ENCODE data around the gene TRPT1. TPM values are rescaled to one million over a fixed set of nuclear protein-coding genes. Genes with fewer than 3 reads are reported as not detected.

The TRPT1 gene
- total RNA-seq, 1 donor from 2014 or later = 34.2 TPM

DNA sequence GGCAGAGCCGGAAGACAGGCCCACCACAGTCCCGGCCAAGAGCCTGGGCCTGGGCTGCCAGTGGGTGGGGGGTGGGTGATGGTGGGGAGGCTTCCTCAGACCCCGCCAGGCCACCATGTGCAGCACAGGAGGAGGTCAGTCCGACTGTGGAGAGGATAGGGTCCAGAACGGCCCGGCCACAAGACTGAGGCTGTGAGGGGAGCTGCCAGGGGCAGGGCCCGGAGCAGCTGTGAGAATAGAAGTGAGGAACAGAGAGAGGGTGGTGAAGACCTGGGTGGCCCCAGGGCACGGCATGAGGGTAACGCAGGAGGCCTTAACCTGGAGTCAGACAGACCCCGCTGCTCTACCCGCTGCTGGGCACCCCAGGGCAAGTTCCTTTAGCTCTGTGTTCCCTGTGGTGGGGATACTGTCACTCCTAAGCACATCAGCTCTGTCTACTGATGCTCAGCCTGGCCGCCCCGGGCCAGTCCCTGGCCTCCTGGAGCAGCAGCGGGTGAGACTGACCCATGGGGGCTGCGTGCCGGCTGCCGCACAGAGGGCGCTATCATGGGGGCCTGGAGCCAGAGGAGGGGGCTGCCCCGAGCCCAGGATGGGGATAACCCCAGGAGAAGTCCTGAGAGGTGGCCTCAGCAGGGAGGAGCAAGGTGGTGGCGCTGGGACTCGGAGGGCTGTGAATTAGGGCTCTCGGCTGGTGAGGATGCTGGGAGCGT lies 17.7 kb downstream of the TRPT1 start:
- DNase-seq (ENCODE audit: extremely low spot score, unreplicated experiment) = no peak
- TF ChIP-seq, protein P1, sequence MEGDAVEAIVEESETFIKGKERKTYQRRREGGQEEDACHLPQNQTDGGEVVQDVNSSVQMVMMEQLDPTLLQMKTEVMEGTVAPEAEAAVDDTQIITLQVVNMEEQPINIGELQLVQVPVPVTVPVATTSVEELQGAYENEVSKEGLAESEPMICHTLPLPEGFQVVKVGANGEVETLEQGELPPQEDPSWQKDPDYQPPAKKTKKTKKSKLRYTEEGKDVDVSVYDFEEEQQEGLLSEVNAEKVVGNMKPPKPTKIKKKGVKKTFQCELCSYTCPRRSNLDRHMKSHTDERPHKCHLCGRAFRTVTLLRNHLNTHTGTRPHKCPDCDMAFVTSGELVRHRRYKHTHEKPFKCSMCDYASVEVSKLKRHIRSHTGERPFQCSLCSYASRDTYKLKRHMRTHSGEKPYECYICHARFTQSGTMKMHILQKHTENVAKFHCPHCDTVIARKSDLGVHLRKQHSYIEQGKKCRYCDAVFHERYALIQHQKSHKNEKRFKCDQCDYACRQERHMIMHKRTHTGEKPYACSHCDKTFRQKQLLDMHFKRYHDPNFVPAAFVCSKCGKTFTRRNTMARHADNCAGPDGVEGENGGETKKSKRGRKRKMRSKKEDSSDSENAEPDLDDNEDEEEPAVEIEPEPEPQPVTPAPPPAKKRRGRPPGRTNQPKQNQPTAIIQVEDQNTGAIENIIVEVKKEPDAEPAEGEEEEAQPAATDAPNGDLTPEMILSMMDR (conservative IDR thresholded peaks at IDR 0.05) = no peak
- Mint-ChIP-seq H3K9me3 (no peaks in the 10 kb centered on the region), H3K4me1 (ENCODE audit: unreplicated experiment) (peaks cover 10% of the 10 kb centered on the region), H3K36me3 (peaks cover 14% of the 10 kb centered on the region), H3K4me3 (no peak overlapping the region), H3K27ac (no peak overlapping the region), H3K27me3 (no peaks in the 10 kb centered on the region)

- TF ChIP-seq, protein P1 (conservative IDR thresholded peaks at IDR 0.05) = no peak
- Mint-ChIP-seq H3K27me3 (no peaks in the 10 kb centered on the region), H3K4me1 (ENCODE audit: unreplicated experiment) (peaks cover 10% of the 10 kb centered on the region), H3K9me3 (no peaks in the 10 kb centered on the region), H3K4me3 (no peak overlapping the region), H3K36me3 (peaks cover 17% of the 10 kb centered on the region), H3K27ac (no peak overlapping the region)
- DNase-seq (ENCODE audit: extremely low spot score, unreplicated experiment) = no peak
These were observed 18.5 kb downstream of the TRPT1 start for GRCh38 chr11:64207256-64208085.

DNA sequence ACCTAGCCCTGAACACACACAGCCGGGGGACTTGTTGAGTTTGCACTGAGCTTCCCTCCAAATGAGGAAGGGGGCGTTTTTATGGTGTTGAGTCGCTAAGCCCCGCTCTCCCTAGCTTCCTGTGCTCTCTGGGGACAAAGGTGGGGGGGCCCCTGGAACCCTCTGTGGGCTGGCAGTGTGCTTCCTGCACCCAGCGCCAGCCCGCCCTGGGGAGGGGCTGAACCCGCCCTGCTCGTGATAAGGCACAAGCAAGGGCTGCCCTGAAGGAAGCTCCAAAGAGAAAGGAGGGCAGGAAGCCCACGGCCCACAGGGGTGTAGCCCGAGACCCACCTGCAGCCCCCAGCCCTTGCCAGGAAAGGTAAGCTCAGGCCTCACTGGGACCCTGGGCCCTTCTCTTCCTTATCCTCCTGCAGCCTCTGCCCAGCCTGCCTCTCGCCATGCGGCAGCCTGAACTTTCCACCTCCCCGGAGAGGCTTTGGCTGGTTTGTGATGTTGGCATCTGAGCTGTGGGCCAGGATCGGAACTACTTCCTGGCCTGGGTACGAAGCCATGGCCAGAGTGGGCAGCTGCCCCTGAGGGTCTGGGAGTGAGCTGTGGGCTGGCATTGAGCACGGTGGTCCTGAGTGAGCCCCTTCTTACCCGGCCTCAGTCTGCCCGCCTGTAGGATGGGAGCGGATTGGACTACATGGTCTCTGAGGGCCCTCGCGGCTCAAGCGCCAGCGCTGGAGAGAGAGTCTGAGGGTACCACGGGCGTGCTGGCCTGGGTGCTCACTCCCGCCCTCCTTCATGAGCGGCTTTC lies 19.3 kb downstream of the TRPT1 start, which contains the start of gene FERMT3:
FERMT3 (plus strand) TSS at position 265 of the 799 bp plus-strand sequence. CDS start 644 bp downstream, outside the sequence.
- no peaks in the 10 kb centered on the region for H3K9me3 Mint-ChIP-seq
- H3K4me3 Mint-ChIP-seq = no peak within 1 kb of the TSS
- H3K4me1 Mint-ChIP-seq (ENCODE audit: unreplicated experiment) = peaks cover 10% of the 10 kb centered on the region
- no peak for DNase-seq (ENCODE audit: extremely low spot score, unreplicated experiment)
- TF ChIP-seq, protein P1 (conservative IDR thresholded peaks at IDR 0.05) = no peak
- no peak within 1 kb of the TSS for H3K27ac Mint-ChIP-seq
- H3K27me3 Mint-ChIP-seq = no peaks in the 10 kb centered on the region
- H3K36me3 Mint-ChIP-seq = peaks cover 17% of the 10 kb centered on the region

- Mint-ChIP-seq H3K4me1 (ENCODE audit: unreplicated experiment) (peaks cover 10% of the 10 kb centered on the region), H3K36me3 (peaks cover 24% of the 10 kb centered on the region), H3K27me3 (no peaks in the 10 kb centered on the region), H3K27ac (peak overlapping the region; percentile 44), H3K4me3 (no peak overlapping the region), H3K9me3 (no peaks in the 10 kb centered on the region)
- TF ChIP-seq, protein P1 (conservative IDR thresholded peaks at IDR 0.05) = peak; percentile 71
- DNase-seq (ENCODE audit: extremely low spot score, unreplicated experiment) = no peak
These were observed 21.5 kb downstream of the TRPT1 start for GRCh38 chr11:64204464-64204989.

DNA sequence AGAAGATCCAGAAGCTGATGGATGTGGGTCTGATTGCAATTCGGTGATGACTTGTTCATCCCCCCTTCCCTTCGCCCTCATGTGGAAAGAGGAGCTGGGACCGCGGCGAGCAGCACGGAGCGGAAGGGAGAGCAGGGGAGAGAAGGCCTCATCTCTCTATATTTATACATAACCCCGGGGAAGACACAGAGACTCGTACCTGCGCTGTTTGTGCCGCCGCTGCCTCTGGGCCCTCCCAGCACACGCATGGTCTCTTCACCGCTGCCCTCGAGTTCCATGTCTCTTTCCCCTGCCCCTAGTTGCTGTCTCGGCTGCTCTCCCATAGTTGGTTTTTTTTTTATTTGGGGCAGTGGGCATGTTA lies 21.9 kb downstream of the TRPT1 start:
- no peak overlapping the region for H3K4me3 Mint-ChIP-seq

More for the DNA sequence above, 21.9 kb downstream of the TRPT1 start:
- Mint-ChIP-seq H3K9me3 (no peaks in the 10 kb centered on the region), H3K27ac (peak overlapping the region; percentile 44), H3K27me3 (no peaks in the 10 kb centered on the region), H3K4me1 (ENCODE audit: unreplicated experiment) (peaks cover 10% of the 10 kb centered on the region), H3K36me3 (peaks cover 24% of the 10 kb centered on the region)
- TF ChIP-seq, protein P1 (conservative IDR thresholded peaks at IDR 0.05) = no peak
- DNase-seq (ENCODE audit: extremely low spot score, unreplicated experiment) = no peak

Measured in type B pancreatic cell (in vitro differentiated cells).